Liver (tissue), 9 donors: ENCODE measurements around the gene LAMA2. TPM values are rescaled to one million over a fixed set of nuclear protein-coding genes. Genes with fewer than 3 reads are reported as not detected.

ENCODE experiments used
- DNase-seq: peaks from one replicate; pipeline ENCODE4 v3.0.0-alpha.2; 2017; ENCODE audit warnings: low spot score
- H3K27ac ChIP-seq, 2 donors: one replicate each; pipeline ENCODE4 v1.7.0; 2013; ENCODE audit warnings: inconsistent platforms in 2 of 2, low read length in 2 of 2, control low read depth in 1 of 2, low read depth in 1 of 2, mild to moderate bottlenecking in 1 of 2
- H3K27me3 ChIP-seq, 4 donors: one replicate each; pipeline versions ENCODE4 v1.6.1 to v1.7.0; 2013; ENCODE audit warnings: low read length in 3 of 4, inconsistent platforms in 1 of 4, mild to moderate bottlenecking in 1 of 4, moderate library complexity in 1 of 4; ENCODE audit not compliant: control insufficient read depth in 4 of 4, insufficient read depth in 4 of 4
- H3K36me3 ChIP-seq, 4 donors: one replicate each; pipeline versions ENCODE4 v1.6.1 to v1.7.0; 2013; ENCODE audit warnings: low read length in 3 of 4, mild to moderate bottlenecking in 3 of 4, low read depth in 1 of 4, moderate library complexity in 1 of 4; ENCODE audit not compliant: control insufficient read depth in 4 of 4, insufficient read depth in 3 of 4
- H3K4me1 ChIP-seq, 4 donors: one replicate each; pipeline versions ENCODE4 v1.6.1 to v1.7.0; 2013; ENCODE audit warnings: low read length in 3 of 4, mild to moderate bottlenecking in 3 of 4, moderate library complexity in 1 of 4; ENCODE audit not compliant: control insufficient read depth in 4 of 4, insufficient read depth in 4 of 4
- H3K4me3 ChIP-seq, 3 donors: one replicate each; pipeline versions ENCODE4 v1.6.1 to v1.7.0; 2013; ENCODE audit warnings: low read length in 3 of 3, control low read depth in 1 of 3, low read depth in 1 of 3, mild to moderate bottlenecking in 1 of 3
- H3K9ac ChIP-seq, 2 donors: one replicate each; pipeline ENCODE4 v1.7.0; 2013; ENCODE audit warnings: low read length in 2 of 2, mild to moderate bottlenecking in 2 of 2, moderate library complexity in 2 of 2, control low read depth in 1 of 2, low read depth in 1 of 2
- H3K9me3 ChIP-seq, 4 donors: one replicate each; pipeline versions ENCODE4 v1.6.1 to v1.7.0; 2013; ENCODE audit warnings: low read length in 3 of 4; ENCODE audit not compliant: control insufficient read depth in 4 of 4
- ATF3 ChIP-seq: IDR thresholded peaks from 2 replicates; pipeline ENCODE4 v1.6.1; 2016; ENCODE audit warnings: antibody characterized with exemption
- EGR1 ChIP-seq, 2 donors: IDR thresholded peaks; 2 replicates each; pipeline ENCODE4 v1.6.1; 2016 to 2018; ENCODE audit warnings: antibody characterized with exemption in 2 of 2, low read depth in 2 of 2
- FOXA1 ChIP-seq: IDR thresholded peaks from 2 replicates; pipeline ENCODE4 v1.6.1; 2016; ENCODE audit warnings: antibody characterized with exemption
- FOXA2 ChIP-seq: IDR thresholded peaks from 2 replicates; pipeline ENCODE4 v1.6.1; 2016; ENCODE audit warnings: antibody characterized with exemption
- GABPA ChIP-seq, 2 donors: IDR thresholded peaks in 1 of 2; conservative IDR thresholded peaks in 1 of 2; 2 replicates each; pipeline ENCODE4 v1.6.1; 2016; ENCODE audit warnings: antibody characterized with exemption in 2 of 2, mild to moderate bottlenecking in 1 of 2, moderate library complexity in 1 of 2
- HNF4G ChIP-seq: IDR thresholded peaks from 2 replicates; pipeline ENCODE4 v1.6.1; 2016; ENCODE audit warnings: antibody characterized with exemption
- MAX ChIP-seq: IDR thresholded peaks from 2 replicates; pipeline ENCODE4 v1.6.1; 2016; ENCODE audit warnings: antibody characterized with exemption
- NR2F2 ChIP-seq: IDR thresholded peaks from 2 replicates; pipeline ENCODE4 v1.6.1; 2016; ENCODE audit warnings: antibody characterized with exemption
- RAD21 ChIP-seq, 2 donors: IDR thresholded peaks; 2 replicates each; pipeline ENCODE4 v1.6.1; 2016; ENCODE audit warnings: antibody characterized with exemption in 2 of 2, mild to moderate bottlenecking in 2 of 2
- REST ChIP-seq: IDR thresholded peaks from 2 replicates; pipeline ENCODE4 v1.6.1; 2016; ENCODE audit warnings: antibody characterized with exemption, mild to moderate bottlenecking
- RXRA ChIP-seq, 2 donors: IDR thresholded peaks; 2 replicates each; pipeline ENCODE4 v1.6.1; 2017 to 2018; ENCODE audit warnings: antibody characterized with exemption in 2 of 2, mild to moderate bottlenecking in 1 of 2
- TAF1 ChIP-seq: conservative IDR thresholded peaks from 2 replicates; pipeline ENCODE4 v1.6.1; 2016; ENCODE audit warnings: antibody characterized with exemption, mild to moderate bottlenecking
- YY1 ChIP-seq: IDR thresholded peaks from 2 replicates; pipeline ENCODE4 v1.6.1; 2016; ENCODE audit warnings: antibody characterized with exemption, mild to moderate bottlenecking
- WGBS: extraction: QIAGEN DNeasy Blood & Tissue Kit; methylation state at CpG from one replicate; pipeline ENCODE4 v1.1.7; 2013; 5-methylcytosine and 5-hydroxymethylcytosine counted together
- polyA plus RNA-seq, 2 donors: library from polyadenylated mRNA; stranded (reverse) in 1 of 2; unstranded in 1 of 2; fragments of 200-250 nt in 1 of 2; fragments of >200 nt in 1 of 2; fragmentation: Nextera tagmentation in 1 of 2; extraction: Ambion mirVana in 1 of 2; gene quantifications; one replicate each; pipeline versions ENCODE4 v1.2.1 to v1.2.3, GENCODE V29; 2013 to 2015
- total RNA-seq, 2 donors: library from RNA; depleted of rRNA; stranded (reverse); fragments of >200 nt; gene quantifications; one replicate each; pipeline ENCODE4 v1.2.3, GENCODE V29; 2014
- TF ChIP-seq, protein P1 (sequence below): fragments of 150-350 bp; IDR thresholded peaks from 2 replicates; pipeline ENCODE4 v1.5.1; 2017; ENCODE audit warnings: improper control_type of control experiment, low read depth, low read length; ENCODE audit not compliant: missing input control
- donor health status: healthy.
- donor health status: healthy.
- donor health status: healthy.
- donor health status: healthy.
- donor health status: healthy.

LAMA2 gene
- total and polyA plus RNA-seq, 4 donors = 1.3 to 17.0 (median 3.0) TPM

- no peak overlapping the region for H3K27ac ChIP-seq
- no peak overlapping the region for H3K9ac ChIP-seq
- H3K27me3 ChIP-seq = peaks cover 0 to 3% (median 0%) of the 10 kb centered on the region in 4 donors
- TF ChIP-seq HNF4G = no peak
- no peaks in the 10 kb centered on the region for H3K4me1 ChIP-seq
- 55% methylated on average over 2 of the region's 2 CpGs for WGBS
- H3K36me3 ChIP-seq = no peaks in the 10 kb centered on the region
- no peak for DNase-seq
- no peak overlapping the region for H3K4me3 ChIP-seq
- no peaks in the 10 kb centered on the region for H3K9me3 ChIP-seq
Measured at GRCh38 chr6:129235167-129236000, 352.4 kb downstream of the LAMA2 start.

- WGBS = 68% methylated on average over 4 of the region's 4 CpGs
- H3K4me1 ChIP-seq = no peaks in the 10 kb centered on the region
- no peak for DNase-seq
- H3K36me3 ChIP-seq = no peaks in the 10 kb centered on the region
- no peaks in the 10 kb centered on the region for H3K9me3 ChIP-seq
- TF ChIP-seq, protein P1, sequence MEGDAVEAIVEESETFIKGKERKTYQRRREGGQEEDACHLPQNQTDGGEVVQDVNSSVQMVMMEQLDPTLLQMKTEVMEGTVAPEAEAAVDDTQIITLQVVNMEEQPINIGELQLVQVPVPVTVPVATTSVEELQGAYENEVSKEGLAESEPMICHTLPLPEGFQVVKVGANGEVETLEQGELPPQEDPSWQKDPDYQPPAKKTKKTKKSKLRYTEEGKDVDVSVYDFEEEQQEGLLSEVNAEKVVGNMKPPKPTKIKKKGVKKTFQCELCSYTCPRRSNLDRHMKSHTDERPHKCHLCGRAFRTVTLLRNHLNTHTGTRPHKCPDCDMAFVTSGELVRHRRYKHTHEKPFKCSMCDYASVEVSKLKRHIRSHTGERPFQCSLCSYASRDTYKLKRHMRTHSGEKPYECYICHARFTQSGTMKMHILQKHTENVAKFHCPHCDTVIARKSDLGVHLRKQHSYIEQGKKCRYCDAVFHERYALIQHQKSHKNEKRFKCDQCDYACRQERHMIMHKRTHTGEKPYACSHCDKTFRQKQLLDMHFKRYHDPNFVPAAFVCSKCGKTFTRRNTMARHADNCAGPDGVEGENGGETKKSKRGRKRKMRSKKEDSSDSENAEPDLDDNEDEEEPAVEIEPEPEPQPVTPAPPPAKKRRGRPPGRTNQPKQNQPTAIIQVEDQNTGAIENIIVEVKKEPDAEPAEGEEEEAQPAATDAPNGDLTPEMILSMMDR = no peak
- TF ChIP-seq RAD21 (IDR thresholded peaks at IDR 0.05) (no peak), RXRA (IDR thresholded peaks at IDR 0.05) (no peak), GABPA (IDR thresholded peaks at IDR 0.05 in 1 of 2, conservative IDR thresholded peaks at IDR 0.05 in 1 of 2) (no peak), EGR1 (IDR thresholded peaks at IDR 0.05; ENCODE audit: low read depth in 2 of 2) (no peak), FOXA1 (no peak), FOXA2 (no peak), YY1 (no peak), ATF3 (no peak), TAF1 (no peak), HNF4G (no peak), MAX (no peak), REST (no peak), NR2F2 (no peak)
- no peak overlapping the region for H3K4me3 ChIP-seq
- H3K27me3 ChIP-seq = peaks cover 0 to 5% (median 0%) of the 10 kb centered on the region in 4 donors
- no peak overlapping the region for H3K27ac ChIP-seq
- H3K9ac ChIP-seq = no peak overlapping the region
Measured at GRCh38 chr6:129236001-129236517, 353.1 kb downstream of the LAMA2 start.
